Pulmonary artery endothelial cell (primary cell): ENCODE data around the gene PDIA4. TPM values are rescaled to one million over a fixed set of nuclear protein-coding genes. Genes with fewer than 3 reads are reported as not detected.
"Not testable (repeated sequence)": the region's sequence is repeated elsewhere in the genome, so short reads cannot be mapped to it uniquely, and the experiment has no call there.

Source experiments
- DNase-seq: peaks from one replicate; pipeline ENCODE4 v3.0.0-alpha.2; 2011; ENCODE audit warnings: low read depth, low spot score
- total RNA-seq: library from RNA; depleted of rRNA; stranded (reverse); fragments of >200 nt; gene quantifications from 2 replicates; pipeline ENCODE4 v1.2.3, GENCODE V29; 2014

The PDIA4 gene, protein sequence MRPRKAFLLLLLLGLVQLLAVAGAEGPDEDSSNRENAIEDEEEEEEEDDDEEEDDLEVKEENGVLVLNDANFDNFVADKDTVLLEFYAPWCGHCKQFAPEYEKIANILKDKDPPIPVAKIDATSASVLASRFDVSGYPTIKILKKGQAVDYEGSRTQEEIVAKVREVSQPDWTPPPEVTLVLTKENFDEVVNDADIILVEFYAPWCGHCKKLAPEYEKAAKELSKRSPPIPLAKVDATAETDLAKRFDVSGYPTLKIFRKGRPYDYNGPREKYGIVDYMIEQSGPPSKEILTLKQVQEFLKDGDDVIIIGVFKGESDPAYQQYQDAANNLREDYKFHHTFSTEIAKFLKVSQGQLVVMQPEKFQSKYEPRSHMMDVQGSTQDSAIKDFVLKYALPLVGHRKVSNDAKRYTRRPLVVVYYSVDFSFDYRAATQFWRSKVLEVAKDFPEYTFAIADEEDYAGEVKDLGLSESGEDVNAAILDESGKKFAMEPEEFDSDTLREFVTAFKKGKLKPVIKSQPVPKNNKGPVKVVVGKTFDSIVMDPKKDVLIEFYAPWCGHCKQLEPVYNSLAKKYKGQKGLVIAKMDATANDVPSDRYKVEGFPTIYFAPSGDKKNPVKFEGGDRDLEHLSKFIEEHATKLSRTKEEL
- total RNA-seq: 456 and 570 TPM in 2 replicates

- DNase-seq: peak; percentile 96
Observed at GRCh38 chr7:149028346-149029109, at the start of gene PDIA4. TSS of gene PDIA4 (minus strand) at chr7:149028505. CDS start at chr7:149028408, 97 bp downstream.

- DNase-seq: no peak
Observed at GRCh38 chr7:149077594-149077993, 49.3 kb upstream of the PDIA4 start.

GRCh38 chr7:149075286-149075685 lies 47.0 kb upstream of the PDIA4 start:
- DNase-seq: no peak

GRCh38 chr7:149074116-149074885 lies 46.0 kb upstream of the PDIA4 start:
- no peak for DNase-seq

GRCh38 chr7:149072438-149072775 lies 44.1 kb upstream of the PDIA4 start:
- DNase-seq: no peak

- DNase-seq: no peak
Observed at GRCh38 chr7:149071641-149072437, 43.5 kb upstream of the PDIA4 start.

GRCh38 chr7:149071182-149071635 lies 42.9 kb upstream of the PDIA4 start:
- no peak for DNase-seq

DNA sequence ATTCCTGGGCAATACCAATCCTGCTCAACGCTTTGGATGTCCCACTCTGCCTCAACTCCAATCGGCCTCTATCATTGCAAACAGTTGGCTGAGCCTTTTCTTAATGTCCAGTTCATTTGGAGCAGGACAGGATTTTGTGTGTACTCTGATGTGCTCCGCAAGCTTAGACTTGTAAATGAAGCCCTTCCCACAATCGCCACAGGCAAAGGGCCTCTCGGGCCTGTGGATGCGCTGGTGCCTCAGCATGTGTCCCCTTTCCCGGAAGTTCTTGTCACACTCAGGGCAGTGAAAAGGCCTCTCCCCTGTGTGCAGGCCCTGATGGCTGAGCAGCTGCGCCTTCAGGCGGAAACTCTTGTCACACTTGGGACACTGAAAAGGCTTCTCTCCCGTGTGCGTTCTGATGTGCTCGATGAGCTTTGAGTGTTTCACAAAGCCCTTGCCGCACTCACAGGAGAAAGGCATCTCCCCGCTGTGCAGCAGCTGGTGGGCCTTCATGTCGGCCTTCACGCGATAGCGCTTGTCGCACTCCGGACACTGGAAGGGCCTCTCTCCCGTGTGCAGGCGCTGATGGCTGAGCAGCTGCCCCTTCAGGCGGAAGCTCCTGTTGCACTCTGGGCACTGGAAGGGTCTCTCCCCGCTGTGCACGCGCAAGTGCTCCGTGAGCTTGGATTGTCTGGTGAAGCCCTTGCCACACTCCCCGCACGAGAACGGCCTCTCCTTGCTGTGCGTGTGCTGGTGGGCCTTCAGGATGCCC lies 42.2 kb upstream of the PDIA4 start:
- no peak for DNase-seq

- DNase-seq: no peak
Observed at GRCh38 chr7:149067869-149068268, 39.6 kb upstream of the PDIA4 start.

DNA sequence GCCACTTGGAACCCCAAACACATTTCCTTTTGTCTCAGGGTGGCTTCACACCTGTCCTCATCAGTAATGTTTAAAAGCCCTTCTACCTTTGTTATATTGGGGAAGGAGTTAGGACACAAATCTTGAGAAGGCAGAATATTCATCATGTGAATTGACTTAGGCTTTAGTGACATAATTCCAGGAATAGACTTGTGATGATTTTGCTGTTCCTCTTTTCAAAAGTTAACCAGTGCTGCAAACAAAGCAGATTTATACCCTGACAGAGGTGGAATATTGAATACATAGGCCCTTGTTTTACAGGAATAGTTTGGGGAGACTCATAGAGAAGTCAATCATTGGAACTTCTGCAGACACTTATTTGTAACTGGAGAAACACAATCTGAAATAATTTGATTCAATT lies 35.2 kb upstream of the PDIA4 start:
- no peak for DNase-seq

- DNase-seq: not testable (repeated sequence)
Observed at GRCh38 chr7:149062217-149062899, 34.1 kb upstream of the PDIA4 start.

DNA sequence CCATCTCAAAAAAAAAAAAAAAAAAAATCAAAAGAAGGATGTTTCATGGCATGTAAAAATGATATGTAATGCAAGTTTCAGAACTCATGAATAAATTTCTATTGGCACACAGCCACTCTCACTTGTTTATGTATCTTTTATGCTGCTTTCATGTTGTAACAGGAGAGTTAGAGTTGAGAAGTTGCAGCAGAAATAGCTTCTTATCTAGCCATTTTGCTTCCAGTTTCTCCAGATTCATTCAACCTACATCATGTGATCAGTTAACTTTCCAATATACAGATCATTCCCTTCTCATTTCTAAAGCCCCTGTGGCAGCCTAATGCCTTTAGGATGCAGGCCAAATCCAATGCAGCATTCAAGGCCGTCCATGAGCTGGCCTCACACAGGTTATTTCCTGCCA lies 31.9 kb upstream of the PDIA4 start:
- no peak for DNase-seq

GRCh38 chr7:149053885-149054284 lies 25.6 kb upstream of the PDIA4 start:
- DNase-seq: no peak

- no peak for DNase-seq
Observed at GRCh38 chr7:149053384-149053783, 25.1 kb upstream of the PDIA4 start.

DNA sequence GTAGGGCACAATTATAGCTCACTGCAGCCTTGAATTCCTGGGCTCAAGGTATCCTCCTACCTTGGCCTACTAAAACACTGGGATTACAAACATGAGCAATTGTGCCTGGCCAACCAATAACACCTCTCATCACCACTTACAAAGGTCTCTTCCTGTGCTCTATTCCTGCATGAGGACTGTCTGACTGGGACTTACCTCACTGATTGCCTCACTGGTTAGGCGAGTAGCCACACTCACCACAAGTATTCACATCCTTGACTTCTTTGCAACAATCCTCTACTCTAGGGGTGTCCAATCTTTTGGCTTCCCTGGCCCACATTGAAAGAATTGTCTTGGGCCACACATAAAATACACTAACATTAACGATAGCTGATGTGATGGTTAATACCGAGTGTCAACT lies 22.6 kb upstream of the PDIA4 start:
- no peak for DNase-seq

GRCh38 chr7:149048805-149049204 lies 20.5 kb upstream of the PDIA4 start:
- no peak for DNase-seq

- no peak for DNase-seq
Observed at GRCh38 chr7:149046416-149046815, 18.1 kb upstream of the PDIA4 start.

- no peak for DNase-seq
Observed at GRCh38 chr7:149043936-149044335, 15.6 kb upstream of the PDIA4 start.

DNA sequence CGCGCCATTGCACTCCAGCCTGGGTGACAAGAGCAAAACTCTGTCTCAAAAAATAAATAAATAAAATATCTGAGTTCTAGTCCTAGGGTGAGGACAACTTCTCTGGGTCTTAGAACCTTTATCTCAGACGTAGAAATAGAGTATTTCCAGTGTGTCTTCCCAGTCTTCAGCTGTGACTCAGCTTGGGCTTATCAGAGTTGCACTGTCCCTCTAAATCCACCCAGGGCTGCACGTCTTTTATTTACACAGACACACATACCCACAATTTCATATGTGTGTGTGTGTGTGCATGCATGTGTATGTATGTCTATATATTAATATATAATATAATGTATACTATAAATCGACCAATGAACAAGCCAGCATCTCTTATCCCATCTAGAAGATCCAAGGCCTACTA lies 13.0 kb upstream of the PDIA4 start:
- DNase-seq: no peak
